Dermis blood vessel endothelial cell (primary cell): ENCODE results near the gene GRB2. TPM values are rescaled to one million over a fixed set of nuclear protein-coding genes. Genes with fewer than 3 reads are reported as not detected.

ENCODE experiments used
- DNase-seq: peaks from one replicate; pipeline ENCODE4 v3.0.0; 2010
- total RNA-seq: library from RNA; depleted of rRNA; stranded (reverse); fragments of >200 nt; gene quantifications from 2 replicates; pipeline ENCODE4 v1.2.3, GENCODE V29; 2014

GRB2 gene
- total RNA-seq, 1 donor from 2014 or later, result 91.2 TPM

DNA sequence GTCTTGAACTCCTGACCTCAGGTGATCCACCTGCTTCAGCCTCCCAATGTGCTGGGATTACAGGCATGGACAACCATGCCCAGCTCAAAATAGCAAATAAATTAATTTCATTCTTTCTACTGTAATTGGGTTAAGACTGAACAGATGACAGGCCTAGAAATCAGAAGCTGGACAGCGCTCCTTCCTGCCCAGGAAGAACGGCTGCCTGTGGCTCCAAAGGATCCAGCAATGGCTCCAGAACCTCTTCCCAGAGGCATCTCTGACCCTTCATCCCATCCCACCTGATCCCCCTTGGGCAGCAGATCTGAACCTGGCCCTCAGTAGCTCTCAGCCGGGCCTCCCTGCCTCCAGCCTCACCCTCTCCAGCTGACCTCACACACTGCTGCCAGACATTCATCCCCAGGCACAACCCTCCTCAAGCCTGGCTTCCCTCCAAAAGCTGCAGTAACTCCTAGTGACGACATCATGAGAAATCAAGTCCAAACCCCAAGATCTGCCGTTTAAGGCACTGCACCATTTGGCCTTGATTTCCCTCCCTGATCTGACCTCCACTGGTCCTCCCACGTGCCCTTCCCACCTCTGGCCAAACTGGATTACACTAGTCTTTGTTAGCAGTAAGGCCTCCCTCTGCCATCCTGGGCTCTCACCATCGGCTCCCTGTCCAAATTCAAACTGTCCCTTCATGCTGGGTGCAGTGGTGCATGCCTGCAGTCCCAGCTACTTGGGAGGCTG lies 131.3 kb downstream of the GRB2 start:
- no peak for DNase-seq

DNA sequence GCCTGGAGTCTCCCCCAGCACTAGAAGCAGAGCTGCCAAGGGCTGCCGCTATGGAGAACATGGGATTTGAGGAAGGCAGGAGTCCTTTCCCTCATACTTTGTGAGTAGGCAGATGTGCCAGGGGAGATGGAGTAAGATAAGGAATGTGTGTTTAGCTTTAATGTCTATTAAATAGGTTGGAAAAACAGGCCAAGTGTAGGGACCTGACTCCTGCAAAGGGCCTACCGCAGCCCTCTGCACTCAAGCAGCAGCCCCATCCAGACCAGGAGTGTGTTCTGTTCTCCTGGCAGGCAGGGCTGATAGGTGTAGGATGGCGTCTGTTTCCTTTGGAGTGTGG lies 132.7 kb downstream of the GRB2 start:
- no peak for DNase-seq

DNA sequence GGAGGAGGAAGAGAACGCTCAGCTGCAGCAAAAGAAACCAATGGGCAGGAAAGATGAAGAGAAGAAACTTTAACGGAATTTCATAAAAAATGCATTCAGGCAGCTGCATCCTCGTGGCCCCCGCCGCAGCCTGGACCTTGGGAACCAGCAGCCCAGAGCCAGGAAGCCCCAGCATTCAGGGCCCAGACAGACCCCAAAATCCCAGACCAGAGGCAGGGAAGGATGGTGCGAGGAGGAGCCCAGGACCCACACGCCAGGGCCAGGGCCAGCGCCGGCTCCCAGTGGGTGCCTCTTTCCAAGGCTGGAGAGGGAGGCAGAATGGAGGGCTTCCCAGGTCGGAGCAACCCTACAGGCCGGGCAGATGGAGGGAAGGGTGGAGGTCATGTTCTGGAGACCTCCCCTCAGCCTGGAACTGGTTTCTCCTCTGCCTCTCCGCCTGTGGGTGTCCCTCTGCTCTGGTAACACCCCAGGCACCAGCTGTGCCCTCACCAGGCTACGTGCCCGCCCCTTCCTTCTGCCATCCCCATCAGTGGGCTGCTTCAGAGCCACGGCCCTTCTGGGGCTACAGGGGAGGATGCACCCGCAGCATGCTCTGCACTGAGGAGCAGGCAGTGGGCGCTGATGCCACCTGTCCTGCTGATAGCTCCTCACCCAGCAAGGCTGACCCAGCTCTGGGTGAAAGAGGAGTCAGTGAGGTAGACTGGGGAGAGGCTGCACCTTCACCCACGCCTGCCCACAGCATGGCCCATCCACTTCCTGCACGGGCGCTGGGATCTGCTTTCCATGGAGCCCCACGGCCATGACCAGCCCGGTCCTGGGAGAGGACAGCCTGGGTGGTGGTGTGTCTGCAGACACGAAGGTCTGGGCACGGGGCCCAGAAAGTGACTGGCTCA lies 133.3 kb downstream of the GRB2 start:
- no peak for DNase-seq

DNA sequence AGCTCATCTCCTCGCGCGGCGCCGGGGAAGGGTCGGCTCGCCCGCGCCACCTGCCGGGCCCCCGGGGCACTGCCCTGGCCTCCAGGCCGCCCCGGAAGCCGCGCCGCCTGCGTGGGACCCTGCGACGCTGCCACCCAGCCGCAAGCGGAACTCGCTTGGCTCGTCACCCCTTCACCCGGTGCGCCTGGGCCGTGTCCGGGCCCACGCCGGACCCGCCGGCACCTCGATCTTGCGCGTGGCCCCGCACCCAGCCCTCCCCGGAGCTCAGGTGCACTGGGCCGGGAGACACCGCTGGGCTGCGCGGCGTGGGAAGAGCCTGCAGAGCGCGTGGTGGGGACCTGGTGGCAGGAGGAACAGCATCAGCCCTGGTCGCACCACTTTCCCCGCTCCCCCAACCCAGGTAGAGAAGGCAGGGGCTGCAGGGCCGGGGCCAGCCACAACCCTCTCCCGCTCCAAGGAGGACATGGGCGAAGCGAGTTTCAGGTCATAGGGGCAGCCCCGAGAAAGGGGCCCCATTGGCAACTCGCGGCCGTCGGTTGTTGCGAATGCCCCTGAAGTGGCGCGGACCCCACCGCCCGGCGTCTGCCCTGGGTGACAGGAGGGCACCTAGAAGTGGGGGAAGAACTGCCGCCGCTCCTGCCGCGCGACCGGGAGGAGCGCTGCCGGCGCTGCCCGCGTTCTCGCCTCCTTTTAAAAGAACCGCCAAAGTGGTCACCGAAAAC lies 134.1 kb downstream of the GRB2 start:
- peak; percentile 37 for DNase-seq

DNA sequence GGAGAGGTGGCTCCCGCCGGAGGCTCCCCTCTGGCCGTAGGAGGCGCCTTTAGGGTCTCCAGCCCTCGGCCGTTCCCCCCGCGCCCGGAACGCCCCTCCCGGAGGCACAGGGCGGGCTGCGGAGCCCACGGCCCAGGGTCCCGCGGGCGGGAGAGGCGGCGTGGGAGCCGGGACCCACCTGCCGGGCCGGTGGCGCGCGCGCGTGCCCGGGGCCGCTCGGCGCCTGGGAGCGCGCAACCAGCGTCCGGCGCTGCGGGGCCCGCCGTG lies 134.6 kb downstream of the GRB2 start, which contains the start of gene MIF4GD:
Gene MIF4GD (minus strand): TSS at position 266 of the 267 bp plus-strand sequence. CDS start 1,036 bp downstream, outside the sequence.
- DNase-seq, result peak; percentile 82

DNA sequence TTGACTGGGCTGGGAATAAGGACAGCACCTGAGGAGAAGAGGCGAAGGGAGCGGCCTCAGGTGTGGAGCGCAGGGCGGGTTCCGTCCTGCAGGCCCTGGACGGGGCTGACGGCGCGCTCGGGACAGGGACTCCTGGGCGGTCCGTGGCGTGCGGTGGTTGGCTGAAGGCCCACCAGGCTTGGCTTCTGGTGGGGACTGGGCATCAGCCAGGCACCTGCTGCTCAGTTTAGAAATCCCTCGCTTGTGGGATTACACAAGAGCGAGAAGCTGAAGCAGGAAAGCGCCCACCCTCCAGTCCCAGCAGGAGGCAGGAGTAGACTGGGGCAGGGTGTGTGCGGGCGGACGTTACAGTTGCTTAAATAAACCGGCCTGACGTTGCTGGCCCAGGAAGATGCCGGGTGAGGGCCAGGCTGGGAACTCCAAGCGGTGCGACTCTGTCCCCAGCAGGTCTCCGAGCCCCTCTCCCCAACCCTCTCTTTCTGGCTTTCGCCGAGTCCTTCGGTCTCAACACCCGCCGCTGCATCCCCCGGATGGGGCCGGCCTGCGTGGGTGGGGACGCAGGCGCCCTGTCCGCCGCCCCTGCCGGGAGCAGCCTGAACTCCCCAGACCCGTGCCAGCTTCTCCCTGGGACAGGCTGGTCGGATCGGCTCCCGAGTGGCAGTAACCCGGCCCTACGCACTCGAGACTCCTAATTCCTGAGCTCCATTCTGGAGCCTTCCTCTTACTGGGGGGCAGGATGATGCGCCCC lies 135.1 kb downstream of the GRB2 start:
- peak; percentile 76 for DNase-seq

DNA sequence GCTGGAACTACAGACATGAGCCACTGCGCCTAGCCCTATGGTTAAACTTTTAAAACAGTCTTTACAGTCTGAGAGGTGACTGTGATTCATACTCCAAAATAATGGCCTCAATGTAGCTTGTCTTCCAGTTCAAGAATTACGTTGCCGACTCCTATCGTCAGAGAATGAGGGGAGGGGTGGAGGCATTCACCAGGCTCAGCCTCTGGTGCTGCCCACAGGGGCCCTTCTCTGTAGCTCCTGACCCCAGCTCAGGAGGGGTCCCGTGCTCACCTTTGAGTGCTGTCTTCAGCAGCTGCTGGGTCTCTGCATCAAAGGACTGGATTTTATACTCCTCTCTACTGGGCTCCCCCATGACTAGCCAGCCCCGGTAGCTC lies 135.6 kb downstream of the GRB2 start:
- DNase-seq, result no peak

Other genes with a start within 250 kb of the GRB2 start
- 116 and 134 TPM in 2 replicates for gene SUMO2, start 222.7 kb downstream of the GRB2 start, total RNA-seq
- 37.6 and 41.5 TPM in 2 replicates for gene NUP85, start 200.0 kb downstream of the GRB2 start, total RNA-seq
- 11.9 and 26.4 TPM in 2 replicates for gene GGA3, start 144.1 kb downstream of the GRB2 start, total RNA-seq
- gene MRPS7, start 143.8 kb downstream of the GRB2 start, total RNA-seq, result 63.2 and 73.5 TPM in 2 replicates
- 10.6 and 12.8 TPM in 2 replicates for gene MIF4GD, start 134.4 kb downstream of the GRB2 start, total RNA-seq
- 10.3 and 13.1 TPM in 2 replicates for gene SLC25A19, start 116.2 kb downstream of the GRB2 start, total RNA-seq
- 50.4 and 70.6 TPM in 2 replicates for gene TMEM94, start 51.0 kb upstream of the GRB2 start, total RNA-seq
- 12.1 and 30.4 TPM in 2 replicates for gene CASKIN2, start 109.9 kb upstream of the GRB2 start, total RNA-seq
- gene TSEN54, start 110.8 kb upstream of the GRB2 start, total RNA-seq, result 14.5 and 16.8 TPM in 2 replicates
- 14.8 and 21.9 TPM in 2 replicates for gene LLGL2, start 120.0 kb upstream of the GRB2 start, total RNA-seq
- gene MYO15B, start 182.1 kb upstream of the GRB2 start, total RNA-seq, result 7.5 and 28.4 TPM in 2 replicates
- gene SMIM5, start 227.8 kb upstream of the GRB2 start, total RNA-seq, result 0.09 TPM in 1 of 2 replicates, not detected in the other